Mesendoderm (in vitro differentiated cells): ENCODE results near the gene SDC4.
"Not testable (repeated sequence)": the region's sequence is repeated elsewhere in the genome, so short reads cannot be mapped to it uniquely, and the experiment has no call there.

ENCODE experiments used
- DNase-seq: peaks from one replicate; pipeline ENCODE4 v3.0.0; 2013
- H2AK5ac ChIP-seq: 2 replicates; pipeline ENCODE4 v1.6.1; 2013; ENCODE audit warnings: low read length, inconsistent platforms
- H2BK120ac ChIP-seq: 2 replicates; pipeline ENCODE4 v1.6.1; 2013; ENCODE audit warnings: low read depth, mild to moderate bottlenecking, low read length, moderate library complexity, mixed read lengths
- H2BK15ac ChIP-seq: replicated peaks from 2 replicates; pipeline ENCODE4 v1.6.1; 2013; ENCODE audit warnings: low read depth, mild to moderate bottlenecking, moderate library complexity
- H2BK5ac ChIP-seq: 2 replicates; pipeline ENCODE4 v1.6.1; 2013; ENCODE audit warnings: low read length, inconsistent platforms
- H3K18ac ChIP-seq: 2 replicates; pipeline ENCODE4 v1.6.1; 2013; ENCODE audit warnings: mild to moderate bottlenecking, low read length, mixed read lengths
- H3K23ac ChIP-seq: one replicate; pipeline ENCODE4 v1.6.1; 2013; ENCODE audit warnings: low read length
- H3K27ac ChIP-seq: 2 replicates; pipeline ENCODE4 v1.5.1; 2013; ENCODE audit warnings: low read depth, mild to moderate bottlenecking, inconsistent platforms, low read length, moderate library complexity
- H3K27me3 ChIP-seq: 2 replicates; pipeline ENCODE4 v1.6.1; 2013; ENCODE audit warnings: low read length, control low read depth, mild to moderate bottlenecking, inconsistent platforms; ENCODE audit not compliant: insufficient read depth, poor library complexity
- H3K36me3 ChIP-seq: 2 replicates; pipeline ENCODE4 v1.6.1; 2013; ENCODE audit warnings: low read length, inconsistent platforms; ENCODE audit not compliant: control insufficient read depth, insufficient read depth
- H3K4ac ChIP-seq: one replicate; pipeline ENCODE4 v1.6.1; 2013; ENCODE audit warnings: low read depth, mild to moderate bottlenecking, low read length, moderate library complexity
- H3K4me1 ChIP-seq: 2 replicates; pipeline ENCODE4 v1.6.1; 2013; ENCODE audit warnings: low read depth, low read length, inconsistent platforms; ENCODE audit not compliant: control insufficient read depth
- H3K4me2 ChIP-seq: 2 replicates; pipeline ENCODE4 v1.6.1; 2013; ENCODE audit warnings: low read length
- H3K4me3 ChIP-seq: 2 replicates; pipeline ENCODE4 v1.5.1; 2013; ENCODE audit warnings: mild to moderate bottlenecking, low read length
- H3K56ac ChIP-seq: one replicate; pipeline ENCODE4 v1.6.1; 2013; ENCODE audit warnings: low read length
- H3K79me1 ChIP-seq: 2 replicates; pipeline ENCODE4 v1.6.1; 2013; ENCODE audit warnings: low read length, inconsistent platforms
- H3K79me2 ChIP-seq: 2 replicates; pipeline ENCODE4 v1.6.1; 2013; ENCODE audit warnings: mild to moderate bottlenecking, low read length; ENCODE audit not compliant: control insufficient read depth, insufficient read depth
- H3K9ac ChIP-seq: 2 replicates; pipeline ENCODE4 v1.6.1; 2013; ENCODE audit warnings: low read length, inconsistent platforms
- H4K5ac ChIP-seq: one replicate; pipeline ENCODE4 v1.6.1; 2013; ENCODE audit warnings: low read length
- H4K8ac ChIP-seq: one replicate; pipeline ENCODE4 v1.6.1; 2013; ENCODE audit warnings: low read depth, mild to moderate bottlenecking, control low read depth, low read length, moderate library complexity
- WGBS: extraction: QIAGEN DNeasy Blood & Tissue Kit; methylation state at CpG from one replicate; pipeline ENCODE4 v1.1.7; 2013; ENCODE audit warnings: low lambda C conversion rate, missing lambda C conversion rate; ENCODE audit not compliant: insufficient coverage; ENCODE audit errors: extremely low coverage; 5-methylcytosine and 5-hydroxymethylcytosine counted together

The SDC4 gene

DNA sequence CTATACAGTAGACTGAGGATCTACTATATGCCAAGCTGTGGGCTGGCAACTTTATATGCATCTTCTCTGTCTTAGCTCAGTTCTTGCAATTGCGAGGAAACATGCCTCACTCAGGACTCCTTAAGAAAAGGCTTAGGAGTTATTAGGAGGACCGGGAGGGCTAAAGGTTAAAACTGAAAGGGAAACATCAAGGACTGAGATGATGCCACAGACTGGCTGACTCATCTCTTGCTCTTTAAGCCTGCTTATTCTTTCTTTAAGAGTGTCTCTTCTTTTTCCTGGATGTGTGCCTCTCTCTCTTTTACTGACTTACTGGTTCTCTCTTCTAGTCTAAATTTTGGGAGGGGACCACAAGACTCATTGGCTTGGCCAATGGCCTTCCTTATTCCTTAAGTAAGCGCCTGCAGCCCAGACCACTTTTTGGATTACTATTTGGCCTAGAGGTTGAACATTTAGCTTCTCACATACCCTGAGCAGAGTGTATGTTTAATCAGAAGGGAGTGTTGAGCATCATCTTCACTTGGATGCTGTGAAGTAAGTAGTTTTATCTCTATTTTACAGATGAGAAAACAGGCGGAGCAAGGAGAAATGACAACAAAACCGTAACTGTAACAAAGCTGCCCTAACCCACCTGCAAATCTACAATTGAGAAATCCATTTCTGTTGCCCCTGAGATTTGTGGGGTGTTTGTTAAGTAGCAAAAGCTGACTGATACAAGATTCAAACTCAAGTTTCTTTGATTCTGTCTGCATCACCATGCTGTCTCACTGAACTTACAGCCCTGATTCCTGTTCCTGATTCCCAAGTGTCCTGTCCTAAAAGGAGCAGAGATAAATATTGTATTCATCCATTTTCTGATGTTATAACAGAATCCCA, 7.2 kb upstream of the SDC4 start:
- Histone ChIP-seq H3K79me2 (no peaks in the 10 kb centered on the region), H4K8ac (no peak overlapping the region), H2BK5ac (no peak overlapping the region), H2BK120ac (no peak overlapping the region), H3K36me3 (no peaks in the 10 kb centered on the region), H3K4ac (no peak overlapping the region), H3K27ac (no peak overlapping the region), H3K56ac (no peak overlapping the region), H3K27me3 (no peaks in the 10 kb centered on the region), H3K9ac (no peak overlapping the region), H3K79me1 (no peaks in the 10 kb centered on the region), H3K23ac (no peak overlapping the region), H2BK15ac (no peak overlapping the region), H3K4me1 (peaks cover 4% of the 10 kb centered on the region), H3K4me2 (no peak overlapping the region), H2AK5ac (no peak overlapping the region), H3K4me3 (no peak overlapping the region), H4K5ac (no peak overlapping the region), H3K18ac (no peak overlapping the region)
- no peak for DNase-seq
- no CpG with 5 or more reads among the region's 5 CpGs for WGBS

DNA sequence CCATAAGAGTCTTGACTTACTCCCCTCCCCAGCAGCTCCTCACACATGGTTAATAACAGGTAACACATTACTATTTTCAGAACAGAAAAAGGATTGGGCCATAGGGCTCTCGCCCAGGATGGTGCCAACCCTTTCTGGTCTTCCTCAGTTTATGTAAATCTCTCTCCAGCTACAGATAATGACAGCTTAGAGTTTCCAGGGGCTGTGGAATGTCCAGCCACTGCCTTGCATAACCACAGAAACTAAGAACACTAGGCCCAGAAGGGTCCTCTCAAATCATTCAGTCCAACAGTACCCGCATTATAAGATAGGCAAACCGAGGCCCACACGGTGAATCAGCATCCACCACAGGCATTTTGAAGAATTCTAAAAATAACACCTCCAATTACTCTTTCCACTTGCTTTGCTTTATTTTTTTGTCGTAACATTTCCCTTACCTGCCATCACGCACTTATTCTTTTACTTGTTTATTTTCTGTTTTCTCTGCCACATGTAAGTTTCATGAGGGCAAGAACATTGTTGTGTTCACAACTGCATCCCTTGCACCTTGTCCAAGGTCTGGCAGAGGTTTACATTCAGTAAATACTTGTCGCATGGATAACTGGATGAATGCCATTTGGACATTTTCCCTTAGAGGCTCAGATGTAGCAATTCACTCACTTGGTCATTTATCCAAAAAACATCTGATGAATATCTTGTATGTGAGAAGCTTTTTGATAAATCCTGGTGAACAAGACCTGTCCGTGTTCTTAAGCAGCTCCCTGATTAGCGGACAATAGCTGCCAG, 6.4 kb upstream of the SDC4 start:
- Histone ChIP-seq H3K4ac (no peak overlapping the region), H3K4me3 (no peak overlapping the region)
- WGBS: no CpG with 5 or more reads among the region's 9 CpGs

DNA sequence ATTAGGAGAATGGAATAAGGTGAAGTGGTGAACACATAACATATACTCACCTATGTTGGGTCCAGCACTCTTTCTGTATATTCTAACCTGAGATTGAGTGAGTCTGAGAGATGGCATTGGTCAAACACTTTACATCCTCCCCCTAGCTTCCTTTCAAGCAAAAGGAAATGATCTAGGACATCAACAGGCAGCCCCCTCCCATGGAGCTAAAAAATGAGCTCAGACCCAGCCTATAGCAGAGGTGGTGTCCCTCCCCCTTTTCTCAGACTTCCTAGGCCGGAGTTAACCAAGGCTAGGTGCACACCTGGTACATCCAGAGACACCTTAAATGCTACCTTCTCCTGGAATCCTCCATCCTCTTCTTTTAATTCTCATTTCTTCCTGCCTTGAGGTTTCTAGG, 5.5 kb upstream of the SDC4 start:
- Histone ChIP-seq H3K4ac (no peak overlapping the region), H3K23ac (no peak overlapping the region), H3K27me3 (no peaks in the 10 kb centered on the region), H3K18ac (no peak overlapping the region), H3K36me3 (no peaks in the 10 kb centered on the region), H3K79me1 (no peaks in the 10 kb centered on the region), H3K4me3 (no peak overlapping the region), H2BK15ac (no peak overlapping the region), H3K27ac (no peak overlapping the region), H3K4me1 (peaks cover 4% of the 10 kb centered on the region), H3K56ac (no peak overlapping the region), H3K79me2 (no peaks in the 10 kb centered on the region), H2BK5ac (no peak overlapping the region), H2AK5ac (no peak overlapping the region), H3K9ac (no peak overlapping the region), H4K8ac (no peak overlapping the region), H3K4me2 (no peak overlapping the region), H4K5ac (no peak overlapping the region), H2BK120ac (no peak overlapping the region)
- no CpG with 5 or more reads among the region's 1 CpG for WGBS
- peak; percentile 61 for DNase-seq

More for the DNA sequence above, 6.4 kb upstream of the SDC4 start:
- H3K23ac ChIP-seq: no peak overlapping the region
- no peak for DNase-seq
- H4K8ac ChIP-seq: no peak overlapping the region
- H4K5ac ChIP-seq: no peak overlapping the region
- H3K18ac ChIP-seq: no peak overlapping the region
- no peak overlapping the region for H3K9ac ChIP-seq
- H3K56ac ChIP-seq: no peak overlapping the region
- H2BK15ac ChIP-seq: no peak overlapping the region
- no peaks in the 10 kb centered on the region for H3K36me3 ChIP-seq
- no peaks in the 10 kb centered on the region for H3K79me1 ChIP-seq
- H2AK5ac ChIP-seq: no peak overlapping the region
- H3K27me3 ChIP-seq: no peaks in the 10 kb centered on the region
- H3K4me2 ChIP-seq: no peak overlapping the region
- no peaks in the 10 kb centered on the region for H3K79me2 ChIP-seq
- H2BK120ac ChIP-seq: no peak overlapping the region
- H3K4me1 ChIP-seq: peaks cover 4% of the 10 kb centered on the region
- H2BK5ac ChIP-seq: no peak overlapping the region
- H3K27ac ChIP-seq: no peak overlapping the region

- Histone ChIP-seq H3K79me2 (peaks cover 2% of the 10 kb centered on the region), H3K18ac (no peak overlapping the region), H3K23ac (no peak overlapping the region), H3K4me3 (no peak overlapping the region), H4K8ac (no peak overlapping the region), H3K27me3 (no peaks in the 10 kb centered on the region), H3K56ac (no peak overlapping the region), H3K4ac (no peak overlapping the region), H3K79me1 (no peaks in the 10 kb centered on the region), H2BK120ac (no peak overlapping the region), H2BK15ac (no peak overlapping the region), H3K4me1 (no peaks in the 10 kb centered on the region), H2AK5ac (no peak overlapping the region), H3K9ac (no peak overlapping the region), H2BK5ac (no peak overlapping the region), H3K27ac (no peak overlapping the region), H3K36me3 (no peaks in the 10 kb centered on the region), H4K5ac (no peak overlapping the region), H3K4me2 (no peak overlapping the region)
- DNase-seq: no peak
- WGBS: 100% methylated on average over 1 of the region's 3 CpGs
Measured at GRCh38 chr20:45352729-45353128, 4.5 kb upstream of the SDC4 start.

GRCh38 chr20:45350795-45351194, 2.6 kb upstream of the SDC4 start:
- WGBS: no CpG with 5 or more reads among the region's 10 CpGs
- H3K4me1 ChIP-seq: not testable (repeated sequence)

More at GRCh38 chr20:45350795-45351194, 2.6 kb upstream of the SDC4 start:
- H3K27me3 ChIP-seq, H4K8ac ChIP-seq, H3K36me3 ChIP-seq, H3K4me2 ChIP-seq, H2BK15ac ChIP-seq, H2BK120ac ChIP-seq, H3K18ac ChIP-seq, DNase-seq, H2AK5ac ChIP-seq, H3K79me1 ChIP-seq, H3K56ac ChIP-seq, H2BK5ac ChIP-seq, H3K27ac ChIP-seq, H3K9ac ChIP-seq, H4K5ac ChIP-seq, H3K4ac ChIP-seq, H3K23ac ChIP-seq, H3K4me3 ChIP-seq: not testable (repeated sequence)
- peaks cover 19% of the 10 kb centered on the region for H3K79me2 ChIP-seq
